ENCODE data around the gene UBE2E2. TPM values are rescaled to one million over a fixed set of nuclear protein-coding genes. Genes with fewer than 3 reads are reported as not detected.
"Not testable (repeated sequence)": the region's sequence is repeated elsewhere in the genome, so short reads cannot be mapped to it uniquely, and the experiment has no call there.

Gene UBE2E2
- total RNA-seq, 1 donor from 2014 or later, result 55.8 TPM

GRCh38 chr3:23333633-23334032, 130.5 kb downstream of the UBE2E2 start:
- no peak for DNase-seq (ENCODE audit: extremely low spot score, unreplicated experiment)
- H3K36me3 Mint-ChIP-seq, result no peaks in the 10 kb centered on the region
- TF ChIP-seq, protein P1, sequence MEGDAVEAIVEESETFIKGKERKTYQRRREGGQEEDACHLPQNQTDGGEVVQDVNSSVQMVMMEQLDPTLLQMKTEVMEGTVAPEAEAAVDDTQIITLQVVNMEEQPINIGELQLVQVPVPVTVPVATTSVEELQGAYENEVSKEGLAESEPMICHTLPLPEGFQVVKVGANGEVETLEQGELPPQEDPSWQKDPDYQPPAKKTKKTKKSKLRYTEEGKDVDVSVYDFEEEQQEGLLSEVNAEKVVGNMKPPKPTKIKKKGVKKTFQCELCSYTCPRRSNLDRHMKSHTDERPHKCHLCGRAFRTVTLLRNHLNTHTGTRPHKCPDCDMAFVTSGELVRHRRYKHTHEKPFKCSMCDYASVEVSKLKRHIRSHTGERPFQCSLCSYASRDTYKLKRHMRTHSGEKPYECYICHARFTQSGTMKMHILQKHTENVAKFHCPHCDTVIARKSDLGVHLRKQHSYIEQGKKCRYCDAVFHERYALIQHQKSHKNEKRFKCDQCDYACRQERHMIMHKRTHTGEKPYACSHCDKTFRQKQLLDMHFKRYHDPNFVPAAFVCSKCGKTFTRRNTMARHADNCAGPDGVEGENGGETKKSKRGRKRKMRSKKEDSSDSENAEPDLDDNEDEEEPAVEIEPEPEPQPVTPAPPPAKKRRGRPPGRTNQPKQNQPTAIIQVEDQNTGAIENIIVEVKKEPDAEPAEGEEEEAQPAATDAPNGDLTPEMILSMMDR (conservative IDR thresholded peaks at IDR 0.05), result no peak
- H3K9me3 Mint-ChIP-seq, result no peaks in the 10 kb centered on the region
- H3K27me3 Mint-ChIP-seq, result no peaks in the 10 kb centered on the region
- H3K4me3 Mint-ChIP-seq, result no peak overlapping the region
- H3K4me1 Mint-ChIP-seq (ENCODE audit: unreplicated experiment), result peaks cover 5% of the 10 kb centered on the region
- H3K27ac Mint-ChIP-seq, result no peak overlapping the region

DNA sequence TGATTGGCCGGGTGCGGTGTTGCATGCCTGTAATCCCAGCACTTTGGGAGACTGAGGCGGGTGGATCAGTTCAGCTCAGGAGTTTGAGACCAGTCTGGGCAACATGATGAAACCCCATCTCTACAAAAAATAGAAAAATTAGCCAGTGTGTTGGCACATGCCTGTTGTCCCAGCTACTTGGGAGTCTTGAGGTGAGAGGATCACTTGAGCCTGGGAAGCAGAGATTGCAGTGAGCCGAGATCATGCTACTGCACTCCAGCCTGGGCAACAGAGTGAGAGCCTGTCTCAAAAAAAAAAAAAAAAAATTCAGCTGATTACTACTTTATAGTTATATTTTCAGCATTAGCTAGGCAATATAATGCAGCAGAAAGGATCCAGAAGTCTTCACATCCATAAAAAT, 133.7 kb downstream of the UBE2E2 start:
- DNase-seq (ENCODE audit: extremely low spot score, unreplicated experiment); H3K9me3 Mint-ChIP-seq; H3K4me3 Mint-ChIP-seq; H3K27ac Mint-ChIP-seq; H3K4me1 Mint-ChIP-seq (ENCODE audit: unreplicated experiment); H3K36me3 Mint-ChIP-seq; H3K27me3 Mint-ChIP-seq: not testable (repeated sequence)

GRCh38 chr3:23341147-23341838, 138.2 kb downstream of the UBE2E2 start:
- TF ChIP-seq, protein P1 (conservative IDR thresholded peaks at IDR 0.05), result no peak
- Mint-ChIP-seq H3K27me3 (no peaks in the 10 kb centered on the region), H3K4me3 (no peak overlapping the region), H3K4me1 (ENCODE audit: unreplicated experiment) (no peaks in the 10 kb centered on the region), H3K9me3 (no peaks in the 10 kb centered on the region), H3K36me3 (no peaks in the 10 kb centered on the region), H3K27ac (no peak overlapping the region)
- DNase-seq (ENCODE audit: extremely low spot score, unreplicated experiment), result no peak

- Mint-ChIP-seq H3K27me3 (no peaks in the 10 kb centered on the region), H3K36me3 (peaks cover 3% of the 10 kb centered on the region), H3K4me1 (ENCODE audit: unreplicated experiment) (no peaks in the 10 kb centered on the region), H3K4me3 (no peak overlapping the region), H3K27ac (no peak overlapping the region), H3K9me3 (no peaks in the 10 kb centered on the region)
- no peak for DNase-seq (ENCODE audit: extremely low spot score, unreplicated experiment)
- TF ChIP-seq, protein P1 (conservative IDR thresholded peaks at IDR 0.05), result no peak
Measured at GRCh38 chr3:23342343-23342742, 139.2 kb downstream of the UBE2E2 start.

DNA sequence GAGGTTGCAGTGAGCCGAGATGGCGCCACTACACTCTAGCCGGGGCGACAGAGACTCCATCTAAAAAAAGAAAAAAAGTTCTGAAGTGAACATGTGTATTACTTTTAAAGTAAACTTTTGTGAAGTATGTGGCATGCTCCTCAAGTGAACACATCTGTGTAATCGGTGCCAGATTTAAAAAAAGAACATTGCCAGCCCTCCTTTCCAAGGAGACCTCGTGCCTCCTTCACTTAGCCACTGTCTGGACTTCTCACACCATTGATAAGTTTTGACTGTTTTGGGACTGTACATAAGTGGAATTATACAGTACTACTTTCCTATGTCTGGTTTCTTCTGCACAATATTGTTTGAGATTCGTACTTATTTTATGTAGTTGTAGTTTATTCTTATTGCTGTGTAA, 140.4 kb downstream of the UBE2E2 start:
- Mint-ChIP-seq H3K9me3 (no peaks in the 10 kb centered on the region), H3K36me3 (peaks cover 5% of the 10 kb centered on the region), H3K27me3 (no peaks in the 10 kb centered on the region), H3K4me1 (ENCODE audit: unreplicated experiment) (no peaks in the 10 kb centered on the region), H3K27ac (no peak overlapping the region), H3K4me3 (no peak overlapping the region)
- TF ChIP-seq, protein P1 (conservative IDR thresholded peaks at IDR 0.05), result no peak
- DNase-seq (ENCODE audit: extremely low spot score, unreplicated experiment), result no peak

GRCh38 chr3:23344886-23345285, 141.8 kb downstream of the UBE2E2 start:
- no peak overlapping the region for H3K4me3 Mint-ChIP-seq
- H3K36me3 Mint-ChIP-seq, result peaks cover 6% of the 10 kb centered on the region
- TF ChIP-seq, protein P1 (conservative IDR thresholded peaks at IDR 0.05), result no peak
- H3K27ac Mint-ChIP-seq, result no peak overlapping the region
- DNase-seq (ENCODE audit: extremely low spot score, unreplicated experiment), result no peak
- no peaks in the 10 kb centered on the region for H3K4me1 Mint-ChIP-seq (ENCODE audit: unreplicated experiment)
- H3K9me3 Mint-ChIP-seq, result no peaks in the 10 kb centered on the region
- no peaks in the 10 kb centered on the region for H3K27me3 Mint-ChIP-seq

DNA sequence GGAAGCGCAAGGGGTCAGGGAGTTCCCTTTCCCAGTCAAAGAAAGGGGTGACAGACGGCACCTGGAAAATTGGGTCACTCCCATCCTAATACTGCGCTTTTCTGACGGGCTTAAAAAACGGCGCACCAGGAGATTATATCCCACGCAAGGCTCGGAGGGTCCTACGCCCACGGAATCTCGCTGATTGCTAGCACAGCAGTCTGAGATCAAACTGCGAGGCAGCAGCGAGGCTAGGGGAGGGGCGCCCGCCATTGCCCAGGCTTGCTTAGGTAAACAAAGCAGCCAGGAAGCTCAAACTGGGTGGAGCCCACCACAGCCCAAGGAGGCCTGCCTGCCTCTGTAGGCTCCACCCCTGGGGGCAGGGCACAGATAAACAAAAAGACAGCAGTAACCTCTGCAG, 146.3 kb downstream of the UBE2E2 start:
- H3K36me3 Mint-ChIP-seq; DNase-seq (ENCODE audit: extremely low spot score, unreplicated experiment); H3K27ac Mint-ChIP-seq; H3K4me1 Mint-ChIP-seq (ENCODE audit: unreplicated experiment); H3K27me3 Mint-ChIP-seq; H3K9me3 Mint-ChIP-seq; H3K4me3 Mint-ChIP-seq: not testable (repeated sequence)
